ENCODE data around the gene DDX46.
"Not testable (repeated sequence)": the region's sequence is repeated elsewhere in the genome, so short reads cannot be mapped to it uniquely, and the experiment has no call there.

The DDX46 gene

DNA sequence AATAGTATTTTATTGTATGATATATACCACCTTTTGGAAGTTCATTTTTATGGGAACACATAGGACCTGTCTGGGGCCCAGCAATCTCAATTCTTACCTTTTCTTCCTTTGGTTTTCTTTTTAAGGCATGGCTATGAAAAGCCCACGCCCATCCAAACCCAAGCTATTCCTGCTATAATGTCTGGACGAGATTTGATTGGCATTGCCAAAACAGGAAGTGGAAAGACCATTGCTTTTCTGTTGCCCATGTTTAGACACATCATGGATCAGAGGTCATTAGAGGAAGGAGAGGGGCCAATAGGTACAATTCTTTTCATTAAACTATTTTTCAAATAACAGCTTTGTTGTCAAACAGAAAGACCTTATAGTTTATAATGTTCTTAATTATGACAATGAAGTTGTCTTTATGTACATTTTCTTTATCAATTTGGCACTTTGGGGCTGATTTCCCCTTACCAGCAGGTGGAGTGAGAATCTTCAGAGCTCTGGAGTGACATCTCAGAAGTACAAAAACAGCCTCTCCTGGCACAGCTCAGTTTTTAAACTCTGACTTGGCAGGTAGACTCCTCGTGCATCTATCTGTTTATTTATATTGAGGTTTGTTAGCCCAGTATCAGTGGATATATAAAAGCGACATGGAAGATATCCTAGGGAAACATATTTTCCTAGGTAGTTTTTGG is 25.8 kb downstream of the DDX46 start:
- DNase-seq (ENCODE audit: low read depth in 2 of 3, low spot score in 1 of 3): no peak

DNA sequence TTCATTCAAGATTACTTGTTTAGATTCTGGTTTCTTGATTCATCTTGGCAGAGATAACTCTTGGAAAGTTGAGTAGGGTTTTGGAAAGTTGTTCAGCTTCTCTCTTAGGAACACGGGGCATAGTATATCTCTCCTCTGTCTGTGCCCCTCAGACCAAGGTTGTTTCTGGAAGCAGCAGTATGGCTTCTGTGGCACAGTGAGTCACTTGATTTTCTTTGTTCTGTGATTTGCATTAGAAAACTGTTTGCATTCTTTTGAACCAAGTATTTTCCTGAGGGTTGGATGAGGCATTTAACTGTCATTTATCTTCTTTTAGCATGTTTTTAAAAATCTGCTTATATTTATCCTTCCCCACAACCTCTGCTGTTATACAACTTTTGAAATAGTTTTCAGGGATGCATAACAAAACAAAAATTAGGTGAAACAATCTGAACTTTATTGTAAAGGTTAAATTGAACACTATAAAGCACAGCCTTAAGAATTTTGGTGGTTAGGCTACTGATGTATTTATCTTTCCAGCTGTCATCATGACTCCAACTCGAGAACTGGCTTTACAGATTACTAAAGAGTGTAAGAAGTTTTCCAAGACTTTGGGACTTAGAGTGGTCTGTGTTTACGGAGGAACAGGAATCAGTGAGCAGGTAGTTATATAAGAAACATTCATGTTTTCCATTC is 26.5 kb downstream of the DDX46 start:
- DNase-seq (ENCODE audit: low read depth in 2 of 3, low spot score in 1 of 3): no peak

DNA sequence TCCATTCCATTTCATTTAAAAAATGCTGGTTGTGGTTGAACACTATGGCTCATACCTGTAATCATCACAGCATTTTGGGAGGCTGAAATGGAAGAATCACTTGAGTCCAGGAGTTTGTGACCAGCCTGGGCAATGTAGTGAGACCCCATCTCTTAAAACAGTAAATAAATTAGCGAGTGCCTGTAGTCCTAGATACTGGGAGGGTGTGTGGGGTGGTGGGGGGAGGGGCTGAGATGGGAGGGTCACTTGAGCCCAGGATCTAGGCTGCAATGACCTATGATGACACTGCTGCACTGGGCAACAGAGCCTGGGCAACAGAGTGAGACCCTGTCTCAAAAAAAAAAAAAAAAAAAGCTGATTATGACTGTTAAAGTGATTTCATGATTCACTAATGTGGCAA is 29.1 kb downstream of the DDX46 start:
- no peak for DNase-seq (ENCODE audit: low read depth in 2 of 3, low spot score in 1 of 3)

DNA sequence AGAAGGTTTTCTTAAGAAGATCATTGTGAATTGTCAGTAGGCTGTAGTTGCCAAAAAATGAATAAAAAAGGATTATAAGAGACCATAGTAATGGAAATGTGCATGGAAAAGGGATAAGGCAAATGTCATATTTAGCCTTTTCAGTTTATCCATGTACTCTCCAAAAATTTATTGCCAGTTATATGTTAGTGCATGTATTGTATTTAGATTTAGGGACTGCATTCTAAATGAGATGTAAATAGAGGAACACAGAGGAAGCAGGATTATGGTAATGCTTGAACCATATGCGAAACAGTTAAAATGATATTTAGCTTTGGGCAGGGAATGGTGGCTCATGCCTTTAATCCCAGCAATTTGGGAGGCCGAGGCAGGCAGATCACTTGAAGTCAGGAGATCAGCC is 33.0 kb downstream of the DDX46 start:
- no peak for DNase-seq (ENCODE audit: low read depth in 2 of 3, low spot score in 1 of 3)

DNA sequence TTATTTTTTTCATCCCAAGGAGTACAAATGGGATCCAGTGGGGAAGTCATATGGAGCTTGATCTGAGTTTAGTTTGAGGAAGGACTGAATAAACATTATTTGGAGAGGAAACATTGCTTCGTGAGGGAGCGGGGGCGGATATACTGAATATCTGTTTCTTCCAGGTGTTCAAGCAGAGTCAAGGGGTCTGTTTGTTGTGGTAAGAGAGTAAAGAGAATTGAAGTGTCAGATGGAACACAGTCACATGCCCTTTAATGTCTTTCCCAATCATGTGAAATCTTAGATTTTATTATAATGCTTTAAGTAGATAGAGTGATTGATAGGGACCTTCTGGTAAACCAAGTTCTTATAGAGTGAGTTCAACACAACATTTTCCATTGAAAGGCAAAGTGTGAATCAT is 33.7 kb downstream of the DDX46 start:
- no peak for DNase-seq (ENCODE audit: low read depth in 2 of 3, low spot score in 1 of 3)

DNA sequence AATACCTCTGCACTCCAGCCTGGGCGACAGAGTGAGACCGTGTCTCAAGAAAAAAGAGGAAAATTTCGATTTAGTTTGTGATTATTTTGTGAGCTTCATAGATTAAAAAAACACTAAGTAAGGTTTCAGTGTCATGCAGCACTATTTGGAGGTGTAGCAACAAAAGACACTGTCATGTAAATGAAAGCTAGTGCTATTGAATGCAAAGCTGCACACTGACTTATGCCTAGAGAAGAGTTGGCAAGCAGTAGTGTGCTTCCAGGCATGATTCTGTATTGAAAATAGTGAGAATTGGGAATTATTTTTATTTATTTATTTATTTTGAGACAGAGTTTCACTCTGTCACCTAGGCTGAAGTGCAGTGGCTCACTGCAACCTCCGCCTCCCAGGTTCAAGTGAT is 34.5 kb downstream of the DDX46 start:
- DNase-seq (ENCODE audit: low read depth in 2 of 3, low spot score in 1 of 3): no peak

DNA sequence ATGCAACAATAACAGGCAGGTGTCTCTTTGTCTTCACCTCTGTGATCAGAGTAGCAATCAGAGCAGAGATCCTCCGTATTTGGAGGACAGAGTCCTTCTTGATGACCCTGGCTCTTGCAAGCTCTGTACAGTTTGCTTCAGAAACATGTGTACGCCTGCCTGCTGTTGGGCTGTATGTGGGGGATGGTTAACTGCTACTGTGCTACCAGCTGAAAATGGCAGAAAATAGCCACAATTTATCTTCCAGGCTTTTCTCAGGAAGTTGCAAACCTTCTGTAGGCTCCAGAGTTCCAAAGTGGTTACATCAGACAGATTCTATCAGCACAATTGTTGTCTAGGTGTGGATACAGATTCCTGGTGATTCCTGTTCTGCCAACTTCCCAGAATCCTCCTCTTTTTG is 35.5 kb downstream of the DDX46 start:
- DNase-seq (ENCODE audit: low read depth in 2 of 3, low spot score in 1 of 3): no peak

DNA sequence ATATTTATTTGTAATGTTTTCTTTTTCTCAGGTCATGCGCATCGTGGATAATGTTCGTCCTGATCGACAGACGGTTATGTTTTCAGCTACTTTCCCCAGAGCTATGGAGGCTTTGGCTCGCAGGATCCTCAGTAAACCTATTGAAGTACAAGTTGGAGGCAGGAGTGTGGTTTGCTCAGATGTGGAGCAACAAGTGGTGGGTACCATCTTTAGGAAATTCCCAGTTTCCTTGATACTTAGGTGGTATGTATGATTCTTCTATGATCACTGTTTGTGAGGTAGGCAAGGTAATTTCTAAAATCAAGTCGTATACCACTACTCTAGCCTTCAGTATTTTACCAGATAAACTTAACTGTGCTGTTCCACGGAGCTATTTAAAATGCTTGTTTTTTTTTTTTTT is 36.2 kb downstream of the DDX46 start:
- DNase-seq (ENCODE audit: low read depth in 2 of 3, low spot score in 1 of 3): no peak

DNA sequence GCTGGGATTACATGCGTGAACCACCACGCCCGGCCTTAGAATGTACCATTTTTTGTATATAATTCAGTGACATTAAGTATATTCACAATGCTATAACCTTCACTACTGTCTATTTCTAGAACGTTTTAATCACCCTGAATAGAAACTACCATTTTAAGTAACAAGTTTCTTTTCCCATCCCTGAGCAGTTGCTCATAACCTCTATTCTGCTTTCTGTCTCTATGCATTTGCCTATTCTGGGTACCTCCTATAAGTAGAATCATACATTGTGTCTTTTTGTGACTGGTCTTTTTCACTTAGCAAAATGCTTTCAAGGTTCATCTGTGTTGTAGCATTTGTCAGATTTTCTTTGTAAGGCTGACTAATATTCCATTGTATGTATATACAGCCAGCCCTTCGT is 39.9 kb downstream of the DDX46 start:
- DNase-seq (ENCODE audit: low read depth in 2 of 3, low spot score in 1 of 3): no peak

DNA sequence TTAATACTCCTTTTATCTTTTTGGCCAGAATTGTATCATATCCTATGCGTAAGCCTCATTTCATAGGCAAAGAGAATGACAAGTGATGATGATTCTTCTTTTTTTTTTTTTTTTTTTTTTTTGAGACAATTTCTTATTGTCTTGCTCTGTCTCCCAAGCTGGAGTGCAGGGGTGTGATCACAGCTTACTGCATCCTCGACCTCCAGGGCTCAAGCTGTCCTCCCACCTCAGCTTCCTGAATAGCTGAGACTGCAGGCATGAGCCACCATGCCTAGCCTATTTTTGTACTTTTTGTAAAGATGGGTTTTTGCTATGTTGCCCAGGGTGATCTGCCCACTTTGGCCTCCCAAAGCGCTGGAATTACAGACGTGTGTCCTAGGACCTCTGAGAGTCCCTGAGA is 45.2 kb downstream of the DDX46 start:
- DNase-seq (ENCODE audit: low read depth in 2 of 3, low spot score in 1 of 3): no peak

DNA sequence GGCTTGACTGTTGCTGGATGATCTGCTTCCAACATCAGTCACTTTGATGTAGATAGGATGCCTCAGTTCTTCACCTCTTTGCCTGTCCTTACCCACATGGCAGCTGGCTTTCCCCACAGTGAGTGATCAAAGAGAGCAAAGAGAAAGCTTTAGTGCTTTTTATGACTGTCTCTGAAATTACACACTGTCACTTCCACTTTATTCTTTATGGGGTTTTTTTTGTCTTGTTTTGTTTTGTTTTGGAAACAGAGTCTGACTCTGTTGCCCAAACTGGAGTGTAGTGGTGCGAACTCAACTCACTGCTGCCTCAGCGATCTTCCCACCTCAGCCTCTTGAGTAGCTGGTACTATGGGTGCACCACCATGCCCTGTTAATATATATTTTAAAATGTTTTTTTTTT is 54.8 kb downstream of the DDX46 start:
- no peak for DNase-seq (ENCODE audit: low read depth in 2 of 3, low spot score in 1 of 3)

DNA sequence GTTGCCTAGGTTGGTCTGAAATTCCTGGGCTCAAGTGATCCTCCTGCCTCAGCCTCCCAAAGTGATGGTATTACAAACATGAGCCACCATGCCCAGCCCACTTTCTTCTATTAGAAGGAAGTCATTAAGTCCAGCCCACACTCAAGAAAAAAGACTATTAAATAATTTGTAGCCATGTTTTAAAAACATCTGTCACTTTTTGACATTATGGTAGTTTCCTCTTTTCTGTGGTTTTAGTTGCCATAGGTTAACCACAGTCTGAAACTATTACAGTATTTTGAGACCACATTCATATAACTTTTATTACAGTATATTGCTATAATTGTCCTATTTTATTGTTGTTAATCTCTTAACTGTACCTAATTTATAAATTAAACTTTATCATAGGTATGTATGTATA is 55.2 kb downstream of the DDX46 start:
- no peak for DNase-seq (ENCODE audit: low read depth in 2 of 3, low spot score in 1 of 3)

DNA sequence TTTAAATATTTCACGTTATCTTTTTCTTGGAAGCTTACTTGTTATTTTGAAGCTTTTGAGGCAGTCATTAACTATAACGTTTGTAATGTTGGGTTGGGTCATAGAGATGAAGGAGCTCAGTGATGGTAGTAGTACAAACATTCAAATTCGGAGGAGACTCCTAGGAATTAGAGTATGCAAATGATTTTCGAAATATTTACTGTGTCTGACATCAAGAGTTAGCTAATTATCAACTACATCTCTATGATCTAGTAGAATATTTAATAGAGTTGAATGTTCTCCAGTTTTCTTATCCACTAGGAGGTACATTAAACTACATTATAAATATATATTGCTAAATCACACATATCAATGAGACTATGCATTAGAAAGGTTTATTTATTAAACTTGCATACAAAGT is 58.4 kb downstream of the DDX46 start:
- DNase-seq (ENCODE audit: low read depth in 2 of 3, low spot score in 1 of 3): no peak

DNA sequence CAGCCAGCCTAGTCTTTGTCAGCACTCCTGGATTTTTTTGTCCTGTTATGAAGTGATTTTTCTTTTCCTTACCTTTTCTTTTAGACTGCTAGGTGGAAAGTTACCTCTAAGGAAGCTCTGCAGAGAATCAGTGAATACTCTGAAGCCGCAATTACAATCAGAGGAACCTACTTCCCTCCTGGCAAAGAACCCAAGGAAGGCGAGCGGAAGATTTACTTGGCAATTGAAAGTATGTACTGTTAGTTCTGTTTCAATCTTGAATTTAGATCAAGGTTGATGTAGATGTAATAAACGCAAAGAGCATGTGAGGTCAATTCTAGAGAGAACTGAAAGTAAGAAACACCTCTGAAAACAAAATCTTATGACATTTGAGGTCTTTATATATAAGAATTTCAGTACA is 60.2 kb downstream of the DDX46 start:
- no peak for DNase-seq (ENCODE audit: low read depth in 2 of 3, low spot score in 1 of 3)

DNA sequence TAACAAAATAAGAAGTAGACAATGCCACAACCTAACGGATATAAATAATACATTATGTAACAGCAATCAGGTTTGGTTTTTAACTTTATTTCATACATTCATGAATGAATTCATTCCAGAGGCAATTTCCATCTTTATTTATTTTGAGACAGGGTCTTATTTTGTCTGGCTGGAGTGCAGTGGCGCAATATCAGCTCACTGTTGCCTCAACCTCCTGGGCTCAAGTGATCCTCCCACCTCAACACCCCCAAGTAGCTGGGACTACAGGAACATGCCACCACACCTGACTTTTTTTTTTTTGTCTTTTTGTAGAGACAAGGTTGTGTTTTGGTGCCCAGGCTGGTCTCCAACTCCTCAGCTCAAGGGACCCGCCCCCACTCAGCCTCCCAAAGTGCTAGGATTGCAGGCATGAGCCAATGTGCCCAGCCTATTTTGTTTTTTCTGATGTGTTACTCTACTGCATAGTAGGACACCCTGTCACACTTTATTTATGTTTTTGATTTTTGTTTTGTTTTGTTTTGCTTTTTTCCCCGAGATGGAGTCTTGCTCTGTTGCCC is 60.9 kb downstream of the DDX46 start:
- DNase-seq (ENCODE audit: low read depth in 2 of 3, low spot score in 1 of 3): no peak

DNA sequence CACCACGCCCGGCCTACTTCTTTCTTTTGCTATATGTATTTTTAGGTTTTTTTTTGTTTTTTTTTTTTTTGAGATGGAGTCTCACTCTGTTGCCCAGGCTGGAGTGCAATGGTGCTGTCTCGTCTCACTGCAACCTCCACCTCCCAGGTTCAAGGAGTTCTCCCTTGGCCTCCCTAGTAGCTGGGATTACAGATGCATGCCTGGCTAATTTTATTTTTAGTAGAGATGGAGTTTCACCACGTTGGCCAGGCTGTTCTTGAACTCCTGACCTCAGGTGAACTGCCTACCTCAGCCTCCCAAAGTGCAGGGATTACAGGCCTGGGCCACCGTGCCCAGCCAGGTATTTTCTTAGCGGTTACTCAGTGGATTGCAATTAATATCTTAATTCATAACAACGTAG is 63.3 kb downstream of the DDX46 start:
- no peak for DNase-seq (ENCODE audit: low read depth in 2 of 3, low spot score in 1 of 3)

DNA sequence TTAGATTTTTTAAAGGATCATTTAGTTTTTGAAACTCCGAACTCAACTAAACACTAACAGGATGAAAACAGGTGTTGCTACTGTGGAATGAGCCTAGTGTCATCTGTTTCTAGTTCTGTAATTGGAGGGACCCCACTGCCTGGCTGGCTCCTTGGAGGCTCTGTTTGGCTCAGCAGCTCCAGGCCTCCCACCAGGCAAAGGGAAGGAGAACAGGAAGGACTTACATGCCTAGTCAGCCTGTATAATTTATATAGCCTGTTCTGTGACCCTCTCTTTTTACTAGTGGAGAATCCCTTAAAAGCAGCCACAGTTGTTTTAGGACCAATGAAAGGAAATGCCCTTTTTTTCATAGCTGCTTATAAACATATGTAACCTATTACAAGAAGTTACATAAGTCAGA is 66.1 kb downstream of the DDX46 start:
- DNase-seq (ENCODE audit: low read depth in 2 of 3, low spot score in 1 of 3): no peak

DNA sequence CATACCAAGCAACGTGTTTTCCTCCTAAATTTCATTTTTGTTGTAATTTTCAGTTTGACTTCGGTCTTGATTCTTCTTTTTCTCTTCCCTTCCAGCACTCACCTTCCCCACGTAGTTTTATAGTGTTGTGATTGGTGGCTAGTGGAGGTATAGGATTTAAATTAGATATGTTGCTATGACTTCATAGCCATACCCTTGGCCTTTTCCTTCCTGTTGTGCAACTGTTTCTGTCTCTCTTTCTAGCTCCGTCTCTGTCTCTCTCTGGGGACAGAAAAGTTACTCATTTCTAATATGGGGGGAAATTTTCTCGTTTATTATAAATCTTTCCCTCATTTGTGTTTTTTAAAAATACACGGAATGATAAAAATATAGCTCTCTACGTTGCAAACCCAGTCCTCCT is 66.6 kb downstream of the DDX46 start:
- no peak for DNase-seq (ENCODE audit: low read depth in 2 of 3, low spot score in 1 of 3)

DNA sequence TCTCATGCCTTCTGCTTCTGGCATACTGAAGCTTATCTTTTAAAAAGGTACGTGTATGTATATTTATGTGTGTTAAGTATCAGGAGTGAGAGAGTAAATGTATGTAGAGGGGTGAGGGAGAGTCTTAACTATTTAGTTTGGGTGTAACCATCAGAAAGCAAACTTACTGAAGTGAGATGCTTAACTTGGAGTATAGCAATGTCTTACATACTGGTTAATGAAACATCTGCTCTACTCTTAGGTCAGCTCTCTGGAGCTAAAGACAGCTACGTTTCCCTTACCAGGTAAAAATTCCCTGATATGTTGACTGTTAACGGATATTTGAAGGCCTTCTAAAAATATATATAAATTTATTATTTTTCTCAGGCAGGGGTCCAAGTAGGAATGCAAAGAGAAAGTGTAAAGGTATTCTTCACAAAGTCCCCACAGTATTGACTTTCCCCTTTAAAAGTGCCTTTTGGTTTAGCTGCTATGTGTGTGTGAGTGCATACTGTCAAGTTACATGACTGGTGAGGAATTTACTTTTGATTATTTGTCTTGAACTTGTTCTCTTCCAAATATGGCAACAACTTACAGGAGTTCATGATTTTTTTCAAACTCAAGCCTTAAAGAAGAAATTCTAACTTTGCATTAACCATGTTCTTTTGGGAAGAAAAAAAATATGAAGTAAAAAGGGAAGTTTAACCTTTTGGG is 74.9 kb downstream of the DDX46 start:
- no peak for DNase-seq (ENCODE audit: low read depth in 2 of 3, low spot score in 1 of 3)

DNA sequence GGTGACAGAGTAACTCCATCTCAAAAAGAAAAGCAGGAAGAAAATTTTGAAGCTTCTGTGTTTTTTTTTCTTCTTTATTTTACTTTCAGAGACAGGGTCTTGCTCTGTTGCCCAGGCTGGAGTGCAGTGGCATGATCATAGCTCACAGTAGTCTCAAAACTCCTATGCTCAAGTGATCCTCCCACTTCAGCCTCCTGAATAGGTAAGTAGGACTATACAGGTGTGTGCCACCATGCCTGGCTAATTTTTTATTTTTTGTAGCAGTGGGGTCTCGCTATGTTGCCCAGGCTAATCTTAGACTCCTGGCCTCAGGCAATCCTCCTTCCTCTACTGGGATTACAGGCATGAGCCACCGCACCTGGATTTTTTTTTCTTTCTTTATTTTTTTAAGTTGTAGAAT is 77.0 kb downstream of the DDX46 start:
- DNase-seq (ENCODE audit: low read depth in 2 of 3, low spot score in 1 of 3): no peak

DNA sequence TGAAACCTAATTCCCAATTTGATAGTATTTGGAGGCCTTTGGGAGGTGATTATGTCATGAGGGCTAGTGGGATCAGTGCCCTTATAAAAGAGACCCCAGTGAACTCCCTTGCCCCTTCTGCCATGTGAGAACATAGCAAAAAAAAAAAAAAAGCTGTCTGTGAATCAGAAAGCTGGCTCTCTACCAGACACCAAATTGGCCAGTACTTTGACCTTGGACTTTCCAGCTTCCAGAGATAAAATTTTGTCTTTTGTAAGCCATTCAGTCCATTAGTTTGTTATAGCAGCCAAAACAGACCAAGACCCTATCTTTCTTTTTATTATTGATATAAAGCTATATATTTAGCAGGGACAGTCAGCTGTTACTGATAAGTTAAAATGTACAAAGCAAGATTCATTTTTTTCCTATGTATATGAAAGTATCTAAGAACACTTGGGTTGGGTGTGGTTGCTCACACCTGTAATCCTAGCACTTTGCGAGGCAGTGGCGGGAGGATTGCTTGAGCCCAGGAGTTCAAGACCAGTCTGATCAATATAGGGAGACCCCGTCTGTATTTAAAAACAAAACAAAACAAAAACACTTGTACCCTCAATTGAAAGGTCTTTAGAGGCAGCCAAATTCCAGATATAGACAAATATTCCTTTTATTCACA is 79.1 kb downstream of the DDX46 start:
- no peak for DNase-seq (ENCODE audit: low read depth in 2 of 3, low spot score in 1 of 3)

DNA sequence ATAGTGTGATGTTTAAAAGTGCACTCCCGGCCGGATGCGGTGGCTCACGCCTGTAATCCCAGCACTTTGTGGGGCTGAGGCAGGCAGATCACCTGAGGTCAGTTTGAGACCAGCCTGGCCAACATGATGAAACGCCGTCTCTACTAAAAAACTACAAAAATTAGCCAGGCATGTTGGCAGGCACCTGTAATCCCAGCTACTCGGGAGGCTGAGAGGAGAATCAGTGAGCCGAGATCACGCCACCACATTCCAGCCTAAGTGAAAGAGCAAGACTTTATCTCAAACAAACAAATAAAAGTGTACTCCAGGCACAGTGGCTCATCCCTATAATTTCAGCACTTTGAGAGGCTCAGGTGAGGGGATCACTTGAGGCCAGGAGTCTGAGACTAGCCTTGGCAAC is 79.8 kb downstream of the DDX46 start:
- not testable (repeated sequence) for DNase-seq (ENCODE audit: low read depth in 2 of 3, low spot score in 1 of 3)

All from stimulated activated CD4-positive, alpha-beta T cell treated with anti-CD3 and anti-CD28 coated beads, Interleukin-12 subunit alpha, Interleukin-12 subunit beta, amount 100 ng/mL, for 48 hours (primary cell).